EL (cell line): ENCODE results near the gene HINT2.
A peak's percentile ranks its signal among the peaks of the same experiment; 100 is the strongest.

Experiments used
- DNase-seq: peaks from one replicate; pipeline ENCODE4 v3.0.0-alpha.2; 2016

Gene HINT2

DNA sequence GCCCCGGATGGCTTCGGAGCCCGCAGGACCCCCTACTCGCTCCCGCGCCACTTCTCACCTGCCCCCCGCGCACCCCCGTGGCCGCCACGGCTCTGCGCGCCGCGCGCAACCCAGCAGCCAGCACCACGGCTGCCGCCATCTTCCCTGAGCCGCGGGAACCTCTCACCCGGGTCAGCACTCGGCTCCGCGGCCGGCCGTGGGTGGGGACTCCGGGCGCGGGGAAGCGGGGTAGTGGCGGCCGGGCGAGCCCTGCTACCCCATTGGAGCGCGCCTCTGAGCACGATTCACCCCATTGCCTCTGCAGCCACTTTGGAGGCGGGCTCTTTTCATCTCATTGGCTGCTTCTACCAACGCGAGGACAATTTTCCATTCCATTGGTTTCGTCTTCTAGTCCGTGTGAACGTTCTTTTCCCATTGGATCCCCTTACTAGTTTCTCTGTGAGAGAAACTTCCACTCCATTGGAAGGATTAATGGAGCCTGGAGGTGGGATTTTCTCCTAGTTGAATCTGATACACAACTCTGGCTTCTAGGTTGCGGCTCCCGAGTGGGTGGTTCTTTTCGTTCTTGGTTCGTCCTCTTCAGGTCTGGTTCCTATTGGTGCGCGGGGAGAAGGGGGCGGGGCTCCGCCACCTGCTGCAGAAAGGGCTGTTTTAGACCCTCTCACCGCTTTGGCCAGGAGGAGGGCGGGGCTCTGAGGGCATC lies at the start of gene HINT2:
TSS of gene HINT2 (minus strand) at position 202 of the 703 bp plus-strand sequence. CDS start at position 139, 63 bp downstream.
- DNase-seq = peak; percentile 99

DNA sequence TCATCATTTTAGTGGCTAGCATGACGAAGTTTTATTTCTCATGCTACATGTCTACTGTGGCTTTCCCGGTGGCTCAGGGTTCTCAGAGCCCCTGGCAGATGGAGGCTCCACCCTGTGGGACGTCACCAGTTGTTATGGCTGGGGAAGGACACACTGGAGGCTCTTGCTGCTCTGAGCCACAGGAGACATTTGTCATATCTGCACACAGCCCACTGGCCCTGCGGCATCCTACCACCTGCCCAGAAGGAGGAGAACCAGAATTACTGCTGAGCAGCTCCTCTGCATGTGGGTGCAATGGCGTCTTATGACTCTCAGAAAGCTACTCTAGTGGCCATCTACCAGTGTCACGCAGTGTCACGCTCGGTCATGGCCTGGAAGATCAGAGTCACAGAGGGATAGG lies 48.7 kb upstream of the HINT2 start:
- DNase-seq = no peak

DNA sequence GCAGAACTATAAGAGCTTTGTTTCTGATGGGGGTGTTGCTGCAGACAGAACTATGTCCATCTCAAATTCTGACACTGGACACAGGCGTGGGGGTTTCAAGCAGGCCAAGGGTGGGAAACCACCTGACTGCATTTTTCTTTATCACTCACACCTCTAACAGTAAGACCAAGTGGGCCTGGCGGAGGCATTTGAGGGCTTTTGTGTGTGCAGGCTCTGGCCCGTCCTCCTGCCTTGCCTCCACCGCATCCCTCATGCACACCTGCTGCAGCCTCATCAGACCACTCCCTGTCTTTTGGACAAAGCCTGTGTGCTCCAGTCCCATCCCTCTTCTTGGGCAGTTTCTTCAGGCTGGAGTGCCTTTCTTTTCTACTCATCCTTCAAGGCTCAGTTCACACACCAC lies 47.5 kb upstream of the HINT2 start:
- DNase-seq = no peak

DNA sequence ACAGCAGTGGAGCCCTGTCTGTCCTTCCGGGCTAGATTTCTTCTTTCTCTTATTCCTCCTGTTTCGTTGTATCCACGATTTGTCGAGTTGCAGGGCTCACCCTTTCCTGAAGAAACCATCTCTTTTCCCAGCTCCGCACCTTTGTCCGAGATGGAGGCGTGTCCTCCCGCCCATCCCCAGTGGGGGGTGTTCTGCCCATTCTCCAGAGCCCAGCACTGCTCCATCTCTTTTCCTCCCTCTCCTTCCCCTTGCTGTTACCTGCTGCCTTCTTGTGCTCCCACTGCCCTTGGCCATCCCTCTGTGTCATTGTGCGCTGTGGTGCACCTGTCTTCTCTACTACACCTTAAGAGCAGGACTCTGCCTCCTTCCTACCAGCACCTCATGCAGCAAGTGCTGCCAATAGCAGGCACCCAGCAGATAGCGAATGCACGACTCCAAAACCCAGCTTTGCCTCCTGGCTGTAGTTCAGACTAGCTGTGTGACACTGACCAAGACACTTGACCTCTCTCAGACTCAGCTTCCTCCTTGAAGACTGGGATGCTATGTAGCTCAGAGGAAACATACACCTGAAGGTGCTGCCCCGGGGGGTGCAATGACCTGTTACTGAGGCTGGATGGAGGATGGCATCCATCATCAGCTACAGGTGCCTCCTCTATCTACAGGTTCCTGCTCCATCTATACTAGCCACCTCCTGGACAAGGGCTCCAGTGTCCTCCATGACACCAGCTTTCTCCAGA lies 46.5 kb upstream of the HINT2 start:
- DNase-seq = no peak

DNA sequence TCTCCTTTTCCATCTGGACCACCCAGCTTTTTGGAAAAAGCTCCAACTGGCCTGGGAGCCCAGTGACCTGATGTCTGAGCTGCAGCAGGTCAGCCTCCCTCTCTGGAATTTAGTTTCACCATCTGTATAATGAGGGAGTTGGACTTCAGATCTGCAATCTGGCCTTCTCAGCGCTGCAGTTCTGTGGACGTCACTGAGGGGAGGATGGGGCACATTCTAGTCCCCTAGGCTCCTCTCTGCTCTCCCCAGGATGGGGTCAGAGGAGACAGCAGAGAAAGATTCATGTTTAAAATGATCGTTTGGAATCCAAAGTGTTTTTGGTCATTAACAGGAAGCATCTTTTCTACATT lies 45.1 kb upstream of the HINT2 start:
- DNase-seq = no peak

DNA sequence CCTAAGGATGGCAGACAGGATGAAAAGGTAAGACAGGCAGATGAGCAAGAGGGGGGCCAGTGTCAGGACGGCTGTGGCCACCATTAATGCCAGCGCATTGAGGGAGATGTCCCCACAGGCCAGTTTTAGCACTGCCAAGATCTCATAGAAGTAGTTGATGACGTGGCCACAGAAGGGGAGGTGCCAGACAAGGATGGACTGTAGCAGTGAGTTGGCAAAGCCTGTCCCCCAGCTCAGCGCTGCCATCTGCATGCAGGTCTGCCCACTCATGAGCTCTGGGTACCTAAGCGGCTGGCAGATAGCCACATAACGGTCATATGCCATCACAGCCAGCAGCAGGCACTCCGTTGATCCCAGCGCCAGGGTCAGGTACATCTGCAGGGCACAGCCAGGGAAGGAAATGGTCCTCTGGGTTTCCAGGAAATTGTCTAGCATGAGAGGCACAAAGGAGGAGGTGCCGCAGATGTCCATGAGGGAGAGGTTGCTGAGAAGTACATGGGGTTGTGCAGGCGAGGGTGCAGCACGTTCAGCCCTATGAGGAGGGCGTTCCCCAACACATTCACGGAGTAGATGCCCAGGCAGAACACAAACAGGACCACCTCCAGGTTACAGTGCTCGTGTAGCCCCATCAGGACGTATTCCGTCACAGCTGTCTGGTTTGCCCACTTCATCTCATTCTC lies 44.6 kb upstream of the HINT2 start:
- DNase-seq = peak; percentile 13

DNA sequence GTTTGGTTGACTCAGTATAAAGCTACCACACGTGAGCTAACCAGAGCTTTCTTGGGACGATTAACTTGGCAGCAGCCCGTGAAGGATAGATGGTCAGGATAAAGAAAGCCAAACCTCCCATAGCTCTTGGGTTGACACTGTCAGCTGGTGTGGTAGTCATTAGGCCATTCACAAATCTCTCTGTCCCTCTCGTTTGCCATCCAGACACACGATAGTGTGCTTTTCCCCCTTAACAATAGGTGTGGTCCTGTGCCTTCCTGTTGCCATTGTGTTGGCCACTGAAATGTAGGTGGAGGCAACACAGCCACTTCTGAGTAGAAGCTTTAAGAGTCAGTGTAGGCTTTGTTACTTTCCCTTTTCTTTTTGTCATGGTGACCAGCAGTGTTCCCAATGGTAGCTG lies 43.6 kb upstream of the HINT2 start:
- DNase-seq = no peak

DNA sequence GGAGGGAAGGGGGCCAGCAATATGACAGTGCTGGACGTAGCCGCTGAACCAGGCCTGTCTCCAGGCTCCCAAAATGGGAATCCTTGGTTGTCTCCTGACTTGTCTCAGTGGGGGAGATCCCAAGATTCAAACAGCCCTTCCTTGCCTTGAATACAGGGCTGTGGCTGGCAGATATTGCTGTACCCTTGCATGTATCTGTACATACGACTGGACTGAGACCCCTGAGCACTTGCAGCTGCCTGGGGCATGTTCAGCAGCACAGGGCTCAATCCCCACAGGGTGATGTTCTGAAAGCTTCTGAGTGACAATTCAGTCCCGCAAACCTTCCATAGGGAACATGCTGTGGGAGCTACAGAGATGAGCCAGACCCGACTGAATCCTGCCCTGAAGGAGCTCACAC lies 42.0 kb upstream of the HINT2 start:
- DNase-seq = no peak

DNA sequence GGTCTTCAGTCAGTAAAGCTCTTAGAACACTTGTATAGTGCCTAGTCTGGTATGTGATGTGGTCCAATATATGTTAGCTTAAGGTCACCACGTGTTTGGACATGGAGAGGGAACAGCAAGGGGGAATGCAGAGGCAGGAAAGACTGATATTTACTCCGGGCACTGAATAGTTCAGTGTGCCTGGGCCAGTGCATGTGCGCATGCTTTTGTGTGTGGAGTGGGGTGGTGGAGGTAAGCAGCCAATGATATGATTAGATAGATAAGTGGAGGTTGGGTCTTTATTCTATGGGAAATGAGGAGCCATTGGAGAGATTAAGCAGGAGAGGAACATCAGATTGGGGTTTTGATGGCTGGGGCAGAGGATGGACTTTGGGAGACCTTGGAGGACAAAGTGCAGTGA lies 41.4 kb upstream of the HINT2 start:
- DNase-seq = no peak

DNA sequence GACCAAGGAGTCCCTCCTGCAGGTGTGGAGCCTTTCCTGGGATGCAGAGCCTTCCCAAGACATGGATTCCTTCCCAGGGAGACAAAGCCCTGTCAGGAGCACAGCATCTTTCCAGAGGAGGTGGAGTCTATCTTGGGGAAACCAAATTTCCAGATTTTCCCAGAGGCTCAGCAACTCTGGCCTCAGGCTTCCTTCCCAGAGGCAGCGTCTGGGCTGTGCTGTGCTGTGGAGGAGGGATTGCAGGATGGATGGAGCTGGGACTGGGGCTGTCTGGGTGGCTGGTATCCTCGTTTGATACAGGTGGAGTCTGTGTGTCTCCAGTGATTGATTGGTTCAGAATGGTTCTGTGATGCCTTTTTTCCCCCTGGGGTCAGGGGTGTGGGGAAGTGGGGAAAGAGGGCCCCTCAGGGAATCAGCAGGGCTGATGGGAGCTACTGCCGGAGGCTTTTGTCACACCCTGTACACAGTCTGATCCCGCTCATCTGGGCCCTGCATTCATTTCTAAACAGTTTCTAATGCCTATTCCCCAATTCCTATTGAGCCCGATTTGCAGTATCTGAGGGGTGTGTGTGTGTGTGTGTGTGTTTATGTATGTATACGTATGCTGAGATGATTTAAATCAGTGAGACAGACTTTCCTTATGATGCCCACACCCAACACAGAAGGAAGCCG lies 39.4 kb upstream of the HINT2 start:
- no peak for DNase-seq

DNA sequence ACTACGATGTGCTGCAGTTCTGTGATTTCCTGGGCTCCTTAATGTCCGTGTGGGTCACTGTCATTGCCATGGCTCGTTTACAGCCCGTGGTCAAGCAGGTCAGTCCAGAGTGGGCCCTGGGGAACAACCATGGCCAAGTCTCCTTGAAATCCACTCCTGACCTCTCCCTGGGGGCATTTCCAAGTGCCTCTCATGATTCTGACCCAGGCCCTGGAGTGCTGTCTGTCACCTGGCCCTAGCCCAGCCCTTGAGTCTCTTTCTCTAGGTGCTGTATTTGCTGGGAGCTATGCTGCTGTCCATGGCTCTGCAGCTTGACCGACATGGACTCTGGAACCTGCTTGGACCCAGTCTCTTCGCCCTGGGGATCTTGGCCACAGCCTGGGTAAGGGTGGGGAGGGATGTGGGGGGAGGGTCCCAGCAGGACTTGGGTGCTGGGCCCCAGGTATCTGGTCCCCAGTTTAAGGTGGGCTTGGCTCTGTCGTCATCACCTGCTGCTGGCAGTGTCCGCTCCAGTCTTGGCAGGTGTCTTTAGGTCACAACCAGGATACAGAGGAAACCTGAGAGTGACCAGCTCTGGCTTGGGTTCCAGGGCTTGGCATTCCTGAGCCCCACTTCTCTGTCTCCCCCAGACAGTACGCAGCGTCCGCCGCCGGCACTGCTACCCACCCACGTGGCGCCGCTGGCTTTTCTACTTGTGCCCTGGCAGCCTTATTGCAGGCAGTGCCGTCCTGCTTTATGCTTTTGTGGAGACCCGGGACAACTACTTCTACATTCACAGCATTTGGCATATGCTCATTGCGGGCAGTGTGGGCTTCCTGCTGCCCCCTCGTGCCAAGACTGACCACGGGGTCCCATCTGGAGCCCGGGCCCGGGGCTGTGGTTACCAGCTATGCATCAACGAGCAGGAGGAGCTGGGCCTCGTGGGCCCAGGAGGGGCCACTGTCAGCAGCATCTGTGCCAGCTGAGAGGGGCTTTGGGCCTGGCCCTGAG lies 38.3 kb upstream of the HINT2 start:
- no peak for DNase-seq

DNA sequence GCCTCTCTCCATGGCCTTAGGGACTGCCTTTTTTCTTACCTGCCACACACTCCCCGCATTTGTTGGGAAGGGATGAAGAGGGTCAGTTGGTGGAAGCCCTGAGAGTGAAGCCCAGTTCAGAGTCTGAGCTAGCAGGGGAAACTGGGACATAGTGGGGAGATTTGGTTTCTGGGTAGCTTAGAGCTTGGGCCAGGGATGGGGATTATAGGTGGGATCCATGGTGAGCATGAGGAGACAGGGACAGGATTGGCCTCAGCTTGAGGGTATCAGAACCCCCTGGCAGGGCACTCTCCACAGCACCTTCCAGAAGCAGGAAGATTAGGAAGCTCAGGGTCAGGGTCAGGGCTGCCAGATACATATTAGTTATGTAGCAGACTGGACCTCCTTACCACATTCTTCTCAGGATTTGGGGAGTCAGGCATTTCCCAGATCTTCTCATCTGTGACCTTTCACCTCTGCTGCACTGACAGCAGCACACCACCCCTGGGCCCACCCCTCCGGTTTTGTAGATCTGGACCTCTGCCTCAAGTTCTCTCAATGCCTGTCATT lies 37.5 kb upstream of the HINT2 start:
- no peak for DNase-seq

DNA sequence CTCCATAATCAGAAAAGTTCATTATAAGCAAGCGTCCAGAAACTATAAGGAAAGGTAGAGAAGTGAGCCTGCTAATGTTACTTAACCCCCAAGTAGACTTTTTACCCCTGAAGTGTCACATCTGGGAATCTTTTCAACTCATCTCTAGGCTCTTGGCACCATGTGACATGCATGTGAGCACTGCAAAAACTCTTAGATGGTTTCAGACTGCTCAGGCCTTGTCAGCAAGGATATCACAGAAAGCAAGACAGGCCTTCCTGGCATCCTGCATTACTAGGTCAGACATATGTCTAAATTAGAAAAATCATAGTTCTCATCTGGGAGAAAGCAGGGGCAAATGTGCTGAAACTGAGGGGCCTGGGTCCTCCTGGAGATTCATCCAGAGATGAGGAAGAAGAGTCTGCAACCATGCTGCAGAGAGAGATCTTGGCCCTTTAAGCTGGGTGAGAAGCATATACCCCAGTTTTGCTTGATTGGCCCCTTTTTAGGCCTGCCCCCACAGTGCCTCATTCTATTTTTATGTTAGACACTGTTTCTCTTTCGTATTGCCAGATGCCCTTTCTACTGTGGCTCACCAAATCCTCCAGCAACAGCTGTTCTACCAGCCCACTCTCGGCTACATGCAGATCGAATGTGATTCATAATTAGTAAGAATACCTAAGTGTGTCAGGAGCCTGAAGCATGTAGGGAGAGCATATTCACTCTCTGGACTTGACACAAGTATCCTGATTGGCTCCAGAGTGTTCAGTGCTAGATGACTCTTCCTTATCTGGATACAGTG lies 33.1 kb upstream of the HINT2 start:
- peak; percentile 89 for DNase-seq

DNA sequence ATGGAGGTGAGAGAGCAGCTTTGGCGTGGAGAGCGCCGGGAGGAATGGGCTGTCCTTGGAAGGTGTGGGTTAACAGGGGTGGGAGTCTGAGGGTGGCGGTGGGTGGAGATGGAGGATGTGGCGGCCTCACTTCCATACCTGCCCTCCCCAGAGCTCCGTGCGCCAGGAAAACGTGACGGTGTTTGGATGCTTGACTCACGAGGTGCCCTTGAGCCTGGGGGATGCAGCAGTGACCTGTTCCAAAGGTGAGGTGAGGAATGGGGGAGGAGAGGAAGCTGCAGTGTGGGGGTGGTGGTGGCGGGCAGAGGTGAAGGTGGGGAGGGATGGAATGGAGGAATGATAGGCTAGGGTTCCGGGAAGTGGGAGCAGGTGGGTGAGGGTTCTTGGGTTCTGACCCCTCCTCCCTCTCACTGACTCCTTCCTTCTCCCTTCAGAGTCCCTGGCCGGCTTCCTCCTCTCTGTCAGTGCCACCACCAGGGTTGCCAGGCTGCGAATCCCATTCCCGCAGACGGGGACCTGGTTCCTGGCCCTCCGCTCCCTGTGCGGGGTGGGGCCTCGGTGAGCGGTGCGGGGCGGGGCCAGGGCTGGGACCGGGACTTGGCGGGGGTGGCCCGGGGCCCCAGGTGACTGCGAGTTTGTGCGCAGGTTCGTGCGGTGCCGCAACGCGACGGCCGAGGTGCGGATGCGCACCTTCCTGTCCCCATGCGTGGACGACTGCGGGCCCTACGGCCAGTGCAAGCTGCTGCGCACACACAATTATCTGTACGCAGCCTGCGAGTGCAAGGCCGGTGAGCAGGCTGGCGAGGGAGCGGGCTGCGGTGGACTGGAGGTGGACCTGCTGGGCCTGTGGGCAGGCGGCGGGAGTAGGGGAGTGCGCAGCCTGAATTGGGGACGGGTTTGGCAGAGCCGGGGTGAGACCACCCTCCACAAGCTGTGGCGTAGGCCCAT lies 31.3 kb upstream of the HINT2 start:
- DNase-seq = no peak

DNA sequence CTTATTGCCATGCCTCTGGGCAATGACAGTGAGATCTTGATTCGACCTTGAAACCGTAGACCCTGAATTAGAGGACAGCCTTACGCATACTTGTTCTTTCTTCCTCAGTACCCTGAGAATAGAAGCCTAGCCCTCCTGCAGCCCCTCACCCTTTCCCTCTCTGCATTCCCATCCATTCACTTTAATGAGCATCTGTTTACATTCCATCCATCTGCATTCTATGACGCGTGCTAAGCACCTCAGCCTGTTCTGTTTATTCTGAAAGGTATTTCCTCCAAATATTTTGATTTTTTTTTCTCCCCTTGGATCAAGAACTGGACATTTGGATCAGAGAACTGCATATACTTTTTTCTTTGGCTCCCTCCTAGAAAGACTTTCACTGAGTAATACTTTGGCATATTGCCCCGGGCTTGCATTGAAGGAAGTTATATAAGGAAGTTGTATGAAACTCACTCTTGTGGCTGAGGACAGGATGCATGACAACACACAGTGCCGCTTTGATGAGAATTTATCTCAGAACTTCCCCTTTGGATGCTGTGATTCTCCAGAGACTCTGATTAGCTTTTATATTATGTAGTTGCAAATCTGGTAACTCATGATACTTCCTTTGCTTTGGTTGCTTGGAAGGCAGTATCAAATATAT lies 29.9 kb upstream of the HINT2 start:
- DNase-seq = peak; percentile 93

DNA sequence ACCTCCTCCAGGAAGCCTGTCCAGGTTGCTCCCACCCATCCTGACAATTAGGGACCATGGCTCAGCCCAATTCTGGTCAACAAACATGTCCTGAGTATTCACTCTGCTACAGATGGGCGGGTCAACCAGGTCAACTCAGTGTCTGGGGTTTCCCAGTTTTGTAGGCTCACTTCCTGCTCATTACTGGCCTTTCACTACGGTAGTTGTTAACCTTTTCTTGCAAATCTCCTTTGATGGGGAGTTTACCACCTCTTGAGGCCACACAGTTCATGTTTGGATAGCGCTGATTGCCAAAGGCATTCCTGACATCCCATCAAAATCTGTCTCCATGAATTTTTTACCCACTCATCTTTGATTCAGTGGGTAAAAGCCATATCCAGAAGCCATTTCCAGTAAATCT lies 28.0 kb upstream of the HINT2 start:
- DNase-seq = no peak

DNA sequence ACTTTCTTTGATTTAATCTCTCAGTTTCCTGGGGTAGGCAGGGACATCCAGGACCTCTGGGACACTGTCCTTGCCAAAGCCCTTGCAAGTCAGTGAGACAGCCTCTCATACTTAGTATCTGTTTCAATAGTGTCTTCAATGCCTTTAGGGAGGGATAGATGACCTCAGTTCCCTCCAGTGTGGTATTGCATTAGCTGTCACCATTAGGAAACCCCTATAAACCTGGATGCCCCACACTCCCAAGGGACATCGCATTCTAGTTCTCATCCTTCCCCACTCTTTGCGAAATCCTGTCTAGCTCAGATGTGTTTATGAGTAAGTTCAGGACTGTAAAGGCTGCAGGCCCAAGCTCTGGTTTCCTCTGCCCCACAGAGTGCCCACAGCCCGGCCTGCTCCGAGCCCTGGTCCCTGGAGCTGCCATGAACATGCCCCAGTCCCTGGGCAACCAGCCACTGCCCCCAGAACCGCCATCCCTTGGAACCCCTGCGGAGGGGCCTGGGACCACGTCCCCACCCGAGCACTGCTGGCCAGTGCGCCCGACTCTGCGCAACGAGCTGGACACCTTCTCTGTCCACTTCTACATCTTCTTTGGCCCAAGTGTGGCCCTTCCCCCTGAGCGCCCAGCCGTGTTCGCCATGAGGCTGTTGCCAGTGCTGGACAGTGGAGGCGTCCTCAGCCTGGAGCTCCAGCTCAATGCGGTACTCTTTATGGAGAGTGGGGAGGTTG lies 27.3 kb upstream of the HINT2 start:
- DNase-seq = no peak

DNA sequence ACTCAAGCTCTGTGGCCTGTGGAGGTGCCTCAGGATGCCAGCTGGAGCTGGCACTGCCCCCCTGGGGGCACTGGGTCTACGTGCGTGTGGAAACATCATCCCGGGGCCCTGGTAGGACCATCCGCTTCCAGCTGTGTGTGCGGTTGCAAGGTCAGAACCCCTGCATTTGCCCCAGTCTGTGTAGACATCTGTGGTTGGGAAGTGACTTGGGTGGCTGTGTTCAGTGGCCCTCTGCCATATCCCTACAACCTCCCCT lies 26.7 kb upstream of the HINT2 start:
- DNase-seq = no peak
